Measurements from ENCODE around the gene HDAC9.

DNA sequence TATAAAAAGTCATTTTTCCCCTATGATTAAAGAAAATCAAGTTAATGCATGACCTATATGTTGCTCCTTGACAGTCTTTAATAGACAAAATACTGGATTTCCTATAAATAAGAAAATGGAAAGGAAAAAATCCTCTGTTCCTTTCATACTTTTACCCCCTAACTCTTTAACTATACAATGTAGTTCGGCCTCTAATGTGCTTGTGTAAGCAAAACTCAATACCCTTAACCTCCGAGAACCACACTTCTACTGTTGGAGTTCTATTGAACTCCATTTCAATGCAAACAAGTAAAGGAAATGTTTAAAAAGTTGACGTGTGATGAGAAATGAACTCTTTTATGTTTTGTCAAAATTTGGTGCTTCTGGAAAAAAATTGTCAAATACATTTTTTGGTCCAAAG lies 36.0 kb downstream of the HDAC9 start:
- no peak for TF ChIP-seq POLR2A (IDR thresholded peaks at IDR 0.05)
- TF ChIP-seq, protein P1, sequence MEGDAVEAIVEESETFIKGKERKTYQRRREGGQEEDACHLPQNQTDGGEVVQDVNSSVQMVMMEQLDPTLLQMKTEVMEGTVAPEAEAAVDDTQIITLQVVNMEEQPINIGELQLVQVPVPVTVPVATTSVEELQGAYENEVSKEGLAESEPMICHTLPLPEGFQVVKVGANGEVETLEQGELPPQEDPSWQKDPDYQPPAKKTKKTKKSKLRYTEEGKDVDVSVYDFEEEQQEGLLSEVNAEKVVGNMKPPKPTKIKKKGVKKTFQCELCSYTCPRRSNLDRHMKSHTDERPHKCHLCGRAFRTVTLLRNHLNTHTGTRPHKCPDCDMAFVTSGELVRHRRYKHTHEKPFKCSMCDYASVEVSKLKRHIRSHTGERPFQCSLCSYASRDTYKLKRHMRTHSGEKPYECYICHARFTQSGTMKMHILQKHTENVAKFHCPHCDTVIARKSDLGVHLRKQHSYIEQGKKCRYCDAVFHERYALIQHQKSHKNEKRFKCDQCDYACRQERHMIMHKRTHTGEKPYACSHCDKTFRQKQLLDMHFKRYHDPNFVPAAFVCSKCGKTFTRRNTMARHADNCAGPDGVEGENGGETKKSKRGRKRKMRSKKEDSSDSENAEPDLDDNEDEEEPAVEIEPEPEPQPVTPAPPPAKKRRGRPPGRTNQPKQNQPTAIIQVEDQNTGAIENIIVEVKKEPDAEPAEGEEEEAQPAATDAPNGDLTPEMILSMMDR (IDR thresholded peaks at IDR 0.05) = no peak
